ENCODE measurements around the gene TUBA1C. TPM values are rescaled to one million over a fixed set of nuclear protein-coding genes. Genes with fewer than 3 reads are reported as not detected.
A peak's percentile ranks its signal among the peaks of the same experiment; 100 is the strongest.
"Not testable (repeated sequence)": the region's sequence is repeated elsewhere in the genome, so short reads cannot be mapped to it uniquely, and the experiment has no call there.

The TUBA1C gene
- total RNA-seq, 1 donor from 2014 or later, result 196 TPM

DNA sequence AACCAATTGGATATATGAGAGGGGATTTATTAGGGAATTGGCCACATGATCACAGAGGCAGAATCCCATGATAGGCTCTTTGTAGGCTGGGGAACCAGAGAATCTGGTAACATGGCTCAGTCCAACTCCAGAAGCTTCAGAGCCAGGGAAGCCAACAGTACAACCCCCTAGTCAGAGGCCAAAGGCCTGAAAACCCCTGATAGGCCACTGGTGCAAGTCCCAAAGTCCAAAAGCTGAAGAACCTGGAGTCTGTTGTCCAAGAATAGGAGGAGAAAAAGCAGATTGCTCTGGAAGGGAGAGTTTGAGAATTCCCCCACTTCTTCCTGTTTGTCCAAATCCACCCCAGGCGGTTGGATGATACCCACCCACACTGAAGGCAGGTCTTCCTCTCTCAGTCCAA lies 49.9 kb downstream of the TUBA1C start:
- FAIRE-seq (no peak), DNase-seq (ENCODE audit: low read depth) (no peak)
- Histone ChIP-seq H3K27me3 (ENCODE audit: control insufficient read depth, insufficient read depth, low read length) (peaks cover 2% of the 10 kb centered on the region), H3K36me3 (ENCODE audit: control insufficient read depth, insufficient read depth, low read length) (no peaks in the 10 kb centered on the region), H3K4me3 (ENCODE audit: low read depth, low read length) (no peak overlapping the region)
- TF ChIP-seq, protein P1, sequence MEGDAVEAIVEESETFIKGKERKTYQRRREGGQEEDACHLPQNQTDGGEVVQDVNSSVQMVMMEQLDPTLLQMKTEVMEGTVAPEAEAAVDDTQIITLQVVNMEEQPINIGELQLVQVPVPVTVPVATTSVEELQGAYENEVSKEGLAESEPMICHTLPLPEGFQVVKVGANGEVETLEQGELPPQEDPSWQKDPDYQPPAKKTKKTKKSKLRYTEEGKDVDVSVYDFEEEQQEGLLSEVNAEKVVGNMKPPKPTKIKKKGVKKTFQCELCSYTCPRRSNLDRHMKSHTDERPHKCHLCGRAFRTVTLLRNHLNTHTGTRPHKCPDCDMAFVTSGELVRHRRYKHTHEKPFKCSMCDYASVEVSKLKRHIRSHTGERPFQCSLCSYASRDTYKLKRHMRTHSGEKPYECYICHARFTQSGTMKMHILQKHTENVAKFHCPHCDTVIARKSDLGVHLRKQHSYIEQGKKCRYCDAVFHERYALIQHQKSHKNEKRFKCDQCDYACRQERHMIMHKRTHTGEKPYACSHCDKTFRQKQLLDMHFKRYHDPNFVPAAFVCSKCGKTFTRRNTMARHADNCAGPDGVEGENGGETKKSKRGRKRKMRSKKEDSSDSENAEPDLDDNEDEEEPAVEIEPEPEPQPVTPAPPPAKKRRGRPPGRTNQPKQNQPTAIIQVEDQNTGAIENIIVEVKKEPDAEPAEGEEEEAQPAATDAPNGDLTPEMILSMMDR (IDR thresholded peaks at IDR 0.05; ENCODE audit: insufficient read depth, low read length, severe bottlenecking), result no peak

DNA sequence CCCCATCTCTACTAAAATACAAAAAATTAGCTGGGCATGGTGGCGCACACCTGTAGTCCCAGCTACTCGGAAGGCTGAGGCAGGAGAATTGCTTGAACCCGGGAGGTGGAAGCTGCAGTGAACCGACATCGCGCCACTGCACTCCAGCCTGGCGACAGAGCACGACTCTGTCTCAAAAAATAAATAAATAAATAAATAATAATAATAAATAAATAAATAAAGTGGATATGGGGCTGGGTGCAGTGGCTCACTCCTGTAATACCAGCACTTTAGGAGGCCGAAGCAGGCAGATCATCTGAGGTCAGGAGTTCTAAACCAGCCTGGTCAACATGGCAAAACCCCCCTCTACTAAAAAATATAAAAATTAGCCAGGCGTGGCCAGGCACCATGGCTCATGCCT lies 52.2 kb downstream of the TUBA1C start:
- H3K27me3 ChIP-seq (ENCODE audit: control insufficient read depth, insufficient read depth, low read length); H3K36me3 ChIP-seq (ENCODE audit: control insufficient read depth, insufficient read depth, low read length); H3K4me3 ChIP-seq (ENCODE audit: low read depth, low read length); FAIRE-seq; DNase-seq (ENCODE audit: low read depth): not testable (repeated sequence)

- H3K36me3 ChIP-seq (ENCODE audit: control insufficient read depth, insufficient read depth, low read length); DNase-seq (ENCODE audit: low read depth); FAIRE-seq; H3K27me3 ChIP-seq (ENCODE audit: control insufficient read depth, insufficient read depth, low read length); H3K4me3 ChIP-seq (ENCODE audit: low read depth, low read length): not testable (repeated sequence)
Observed at GRCh38 chr12:49320411-49321103, 55.7 kb downstream of the TUBA1C start.

GRCh38 chr12:49322367-49322707 lies 57.5 kb downstream of the TUBA1C start:
- no peaks in the 10 kb centered on the region for H3K27me3 ChIP-seq (ENCODE audit: control insufficient read depth, insufficient read depth, low read length)
- FAIRE-seq, result no peak
- peaks cover 5% of the 10 kb centered on the region for H3K36me3 ChIP-seq (ENCODE audit: control insufficient read depth, insufficient read depth, low read length)
- no peak for DNase-seq (ENCODE audit: low read depth)
- H3K4me3 ChIP-seq (ENCODE audit: low read depth, low read length), result peak overlapping the region; percentile 68
- TF ChIP-seq, protein P1 (IDR thresholded peaks at IDR 0.05; ENCODE audit: insufficient read depth, low read length, severe bottlenecking), result no peak

GRCh38 chr12:49322708-49323523 lies 58.0 kb downstream of the TUBA1C start, which contains the start of gene TROAP:
Gene TROAP (plus strand): TSS chr12:49323255. CDS start chr12:49323609, 354 bp downstream.
- H3K4me3 ChIP-seq (ENCODE audit: low read depth, low read length), result peak within 1 kb of the TSS; percentile 68
- peaks cover 6% of the 10 kb centered on the region for H3K36me3 ChIP-seq (ENCODE audit: control insufficient read depth, insufficient read depth, low read length)
- TF ChIP-seq, protein P1 (IDR thresholded peaks at IDR 0.05; ENCODE audit: insufficient read depth, low read length, severe bottlenecking), result no peak
- H3K27me3 ChIP-seq (ENCODE audit: control insufficient read depth, insufficient read depth, low read length), result no peaks in the 10 kb centered on the region
- FAIRE-seq (no peak), DNase-seq (ENCODE audit: low read depth) (peak; percentile 96)

- H3K36me3 ChIP-seq (ENCODE audit: control insufficient read depth, insufficient read depth, low read length), result peaks cover 6% of the 10 kb centered on the region
- no peak for FAIRE-seq
- H3K27me3 ChIP-seq (ENCODE audit: control insufficient read depth, insufficient read depth, low read length), result no peaks in the 10 kb centered on the region
- no peak for DNase-seq (ENCODE audit: low read depth)
- TF ChIP-seq, protein P1 (IDR thresholded peaks at IDR 0.05; ENCODE audit: insufficient read depth, low read length, severe bottlenecking), result no peak
- peak overlapping the region; percentile 58 for H3K4me3 ChIP-seq (ENCODE audit: low read depth, low read length)
Observed at GRCh38 chr12:49323524-49324097, 58.7 kb downstream of the TUBA1C start.

Other genes starting within 250 kb of the TUBA1C start
- gene PRKAG1, start 246.3 kb upstream of the TUBA1C start, total RNA-seq, result 68.6 and 93.7 TPM in 2 replicates
- 24.0 and 25.6 TPM in 2 replicates for gene KMT2D, start 204.3 kb upstream of the TUBA1C start, total RNA-seq
- 0.26 and 0.53 TPM in 2 replicates for gene RHEBL1, start 195.1 kb upstream of the TUBA1C start, total RNA-seq
- gene DHH, start 170.3 kb upstream of the TUBA1C start, total RNA-seq, result 0.13 TPM in 1 of 2 replicates, not detected in the other
- 24.0 and 26.6 TPM in 2 replicates for gene LMBR1L, start 154.2 kb upstream of the TUBA1C start, total RNA-seq
- gene TUBA1B, start 133.7 kb upstream of the TUBA1C start, total RNA-seq, result 253 and 317 TPM in 2 replicates
- 8.2 and 17.3 TPM in 2 replicates for gene TUBA1A, start 76.0 kb upstream of the TUBA1C start, total RNA-seq
- gene PRPH, start 30.1 kb downstream of the TUBA1C start, total RNA-seq, result 0.26 and 0.51 TPM in 2 replicates
- 2.6 and 5.2 TPM in 2 replicates for gene TROAP, start 58.2 kb downstream of the TUBA1C start, total RNA-seq
- 0.13 TPM in 1 of 2 replicates, not detected in the other for gene C1QL4, start 72.1 kb downstream of the TUBA1C start, total RNA-seq
- 0.13 and 0.26 TPM in 2 replicates for gene DNAJC22, start 81.8 kb downstream of the TUBA1C start, total RNA-seq
- 21.3 and 33.4 TPM in 2 replicates for gene SPATS2, start 102.4 kb downstream of the TUBA1C start, total RNA-seq